ENCODE measurements around the gene GTPBP4.
"Not testable (repeated sequence)": the region's sequence is repeated elsewhere in the genome, so short reads cannot be mapped to it uniquely, and the experiment has no call there.

GTPBP4 gene

DNA sequence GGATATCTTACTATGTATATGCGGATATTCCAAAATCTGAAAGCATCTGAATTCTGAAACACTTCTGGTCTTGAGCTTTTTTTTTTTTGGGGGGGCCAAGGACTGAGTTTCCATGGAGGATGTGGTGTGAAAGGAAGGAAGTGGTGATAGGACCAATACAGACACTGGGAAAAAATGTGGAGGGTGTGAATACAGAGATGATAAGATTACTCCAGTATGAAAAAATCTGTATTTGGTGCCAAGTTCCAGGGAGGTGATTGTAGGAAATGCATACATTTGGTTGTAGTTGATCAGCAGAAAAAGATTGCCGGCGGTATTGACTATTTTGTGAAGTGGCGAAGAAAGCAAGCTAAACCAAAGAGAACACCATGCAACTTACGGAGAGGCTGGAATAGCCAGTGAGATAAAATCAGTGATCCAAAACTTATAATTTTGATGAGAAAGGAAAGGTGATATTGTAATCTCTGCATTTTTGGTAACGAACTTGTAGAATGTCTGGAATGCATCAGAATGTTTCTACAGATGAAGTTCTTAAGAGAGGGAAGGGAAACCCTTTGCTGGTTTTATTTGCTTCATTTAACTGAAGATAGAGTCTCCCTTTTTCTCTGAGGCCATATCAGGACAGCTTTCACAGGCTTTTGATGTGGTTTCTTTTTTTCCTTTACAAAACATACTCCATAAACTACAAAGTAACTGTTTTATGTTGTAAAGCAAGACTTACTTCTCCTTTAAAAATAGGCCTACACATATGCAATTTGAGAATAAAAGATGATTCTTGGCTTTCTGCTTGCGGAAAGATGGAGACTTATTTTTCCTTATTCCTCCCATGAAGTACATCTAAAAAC, 73.9 kb downstream of the GTPBP4 start:
- DNase-seq, result no peak

DNA sequence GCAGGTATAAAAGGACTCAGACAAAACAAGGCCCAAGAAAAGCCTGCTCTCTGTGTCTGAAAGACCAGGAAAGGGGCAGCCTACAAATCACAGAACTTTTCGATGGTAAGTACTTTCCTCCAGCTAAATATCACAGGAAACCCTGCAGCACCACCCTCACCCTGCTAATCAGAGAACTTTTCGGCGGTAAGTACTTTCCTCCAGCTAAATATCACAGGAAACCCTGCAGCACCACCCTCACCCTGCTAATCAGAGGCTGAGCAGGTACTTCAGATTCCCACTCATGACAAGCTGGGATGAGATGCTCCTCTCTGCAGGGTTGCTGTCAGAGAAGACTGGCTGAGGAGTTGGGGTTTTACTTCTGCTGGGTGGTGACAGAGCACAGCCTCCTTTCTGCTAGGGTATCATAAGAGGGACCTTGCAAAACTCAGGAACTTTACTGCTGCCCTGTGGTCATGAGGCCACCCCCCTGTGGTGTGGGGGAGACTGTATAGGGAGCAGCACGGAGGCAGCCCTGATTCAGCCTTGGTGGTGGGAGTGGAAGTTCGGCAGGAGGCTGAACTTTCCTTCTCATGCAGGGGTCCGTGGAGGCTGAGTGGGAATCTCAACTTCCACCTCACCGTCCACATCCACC, 75.1 kb downstream of the GTPBP4 start:
- no peak for DNase-seq

GRCh38 chr10:1064964-1065247, 76.7 kb downstream of the GTPBP4 start:
- DNase-seq, result no peak

GRCh38 chr10:1066734-1067133, 78.5 kb downstream of the GTPBP4 start:
- not testable (repeated sequence) for DNase-seq

DNA sequence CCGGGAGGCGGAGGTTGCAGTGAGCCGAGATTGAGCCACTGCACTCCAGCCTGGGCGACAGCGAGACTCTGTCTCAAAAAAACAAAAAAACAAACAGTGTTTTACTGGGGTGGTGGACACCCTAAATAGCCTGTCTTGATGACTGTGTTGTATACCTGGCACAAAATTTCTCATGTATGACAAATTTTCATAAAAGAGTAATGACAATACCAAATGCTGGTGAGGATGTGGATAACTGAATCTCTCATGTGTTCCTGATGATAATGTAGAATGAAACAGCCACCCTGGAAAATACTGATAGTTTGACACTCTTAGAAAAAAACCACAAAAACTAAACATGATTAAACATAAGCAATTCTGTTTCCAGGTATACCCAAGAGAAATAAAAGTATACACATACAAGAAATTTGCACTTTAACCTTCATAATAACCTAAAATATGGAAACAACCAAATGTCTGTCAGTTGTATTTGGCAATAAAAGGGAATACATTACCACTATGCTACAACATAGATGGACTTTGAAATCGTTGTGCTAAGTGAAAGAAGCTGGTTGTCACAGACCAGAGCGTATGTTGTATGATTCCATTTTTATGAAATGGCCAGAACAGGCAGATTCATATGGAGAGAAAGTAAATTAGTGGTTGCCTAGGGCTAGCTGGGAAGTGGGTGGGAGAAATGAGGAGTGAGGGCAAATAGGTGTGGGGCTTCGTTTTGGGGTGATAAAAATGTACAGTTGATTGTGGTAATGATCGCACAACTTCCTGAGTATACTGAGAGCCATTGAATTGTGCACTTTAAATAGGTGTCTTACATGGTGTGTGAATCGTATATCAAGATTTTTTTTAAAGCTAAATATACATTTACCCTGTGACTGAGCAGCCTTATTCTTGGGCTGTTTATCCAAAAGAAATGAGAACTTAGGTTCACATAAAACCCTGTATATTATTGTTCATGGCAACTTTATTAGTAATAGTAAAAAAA, 80.4 kb downstream of the GTPBP4 start:
- DNase-seq, result no peak
